ENCODE data around the gene GALNT17.

DNA sequence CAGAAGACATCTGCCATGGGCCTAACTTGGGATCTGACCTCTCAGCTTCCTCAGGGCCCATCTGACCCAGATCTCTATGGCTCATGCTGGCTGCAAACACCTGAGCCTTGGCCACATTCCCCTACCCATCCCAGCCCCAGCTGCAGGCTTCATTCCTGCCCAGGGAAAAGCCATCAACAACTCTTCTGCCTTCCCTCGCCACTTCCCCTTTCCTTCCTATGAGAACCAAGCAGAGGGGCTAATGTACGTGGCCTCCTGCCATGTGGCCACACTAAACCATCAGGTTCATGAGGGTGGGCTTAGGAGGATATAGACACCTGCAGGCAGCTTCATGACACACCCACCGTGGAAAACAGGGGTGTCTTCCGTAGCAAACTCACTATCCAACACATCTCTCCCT lies 312.2 kb downstream of the GALNT17 start:
- TF ChIP-seq, protein P1, sequence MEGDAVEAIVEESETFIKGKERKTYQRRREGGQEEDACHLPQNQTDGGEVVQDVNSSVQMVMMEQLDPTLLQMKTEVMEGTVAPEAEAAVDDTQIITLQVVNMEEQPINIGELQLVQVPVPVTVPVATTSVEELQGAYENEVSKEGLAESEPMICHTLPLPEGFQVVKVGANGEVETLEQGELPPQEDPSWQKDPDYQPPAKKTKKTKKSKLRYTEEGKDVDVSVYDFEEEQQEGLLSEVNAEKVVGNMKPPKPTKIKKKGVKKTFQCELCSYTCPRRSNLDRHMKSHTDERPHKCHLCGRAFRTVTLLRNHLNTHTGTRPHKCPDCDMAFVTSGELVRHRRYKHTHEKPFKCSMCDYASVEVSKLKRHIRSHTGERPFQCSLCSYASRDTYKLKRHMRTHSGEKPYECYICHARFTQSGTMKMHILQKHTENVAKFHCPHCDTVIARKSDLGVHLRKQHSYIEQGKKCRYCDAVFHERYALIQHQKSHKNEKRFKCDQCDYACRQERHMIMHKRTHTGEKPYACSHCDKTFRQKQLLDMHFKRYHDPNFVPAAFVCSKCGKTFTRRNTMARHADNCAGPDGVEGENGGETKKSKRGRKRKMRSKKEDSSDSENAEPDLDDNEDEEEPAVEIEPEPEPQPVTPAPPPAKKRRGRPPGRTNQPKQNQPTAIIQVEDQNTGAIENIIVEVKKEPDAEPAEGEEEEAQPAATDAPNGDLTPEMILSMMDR (conservative IDR thresholded peaks at IDR 0.05; ENCODE audit: low read depth, low read length) = no peak
- no peak for TF ChIP-seq EZH2 (IDR thresholded peaks at IDR 0.05; ENCODE audit: borderline replicate concordance, low read depth, low read length, poor library complexity, severe bottlenecking)

Data from A673 (cell line).